Kidney (tissue), 14 donors: ENCODE measurements around the gene PPIE. TPM values are rescaled to one million over a fixed set of nuclear protein-coding genes. Genes with fewer than 3 reads are reported as not detected.
A peak's percentile ranks its signal among the peaks of the same experiment; 100 is the strongest.

Experiments
- DNase-seq, 5 donors: peaks; one replicate each; pipeline ENCODE4 v3.0.0-alpha.2; 2013 to 2020
- FAIRE-seq: peaks from 2 replicates; lab custom pipeline; 2012; peaks lifted over from hg19 to GRCh38; lab: Jason Lieb, UNC
- H3K27ac ChIP-seq, 2 donors: one replicate each; pipeline ENCODE4 v1.7.0; 2013; ENCODE audit warnings: low read depth in 2 of 2, low read length in 2 of 2, inconsistent platforms in 1 of 2
- H3K27me3 ChIP-seq: one replicate; pipeline ENCODE4 v1.7.1; 2013; ENCODE audit warnings: low read length, inconsistent platforms; ENCODE audit not compliant: control insufficient read depth, insufficient read depth
- H3K36me3 ChIP-seq, 3 donors: one replicate each; pipeline versions ENCODE4 v1.7.0 to v1.7.1; 2013; ENCODE audit warnings: low read length in 3 of 3, control low read depth in 1 of 3, inconsistent platforms in 1 of 3; ENCODE audit not compliant: insufficient read depth in 3 of 3, control insufficient read depth in 2 of 3
- H3K4me1 ChIP-seq, 3 donors: one replicate each; pipeline versions ENCODE4 v1.7.0 to v1.7.1; 2013; ENCODE audit warnings: low read length in 3 of 3, inconsistent platforms in 1 of 3, low read depth in 1 of 3; ENCODE audit not compliant: control insufficient read depth in 2 of 3, insufficient read depth in 2 of 3
- H3K4me3 ChIP-seq, 3 donors: one replicate each; pipeline versions ENCODE4 v1.7.0 to v1.8.1; 2013; ENCODE audit warnings: low read length in 3 of 3, control low read depth in 1 of 3, inconsistent platforms in 1 of 3
- H3K9ac ChIP-seq, 3 donors: one replicate each; pipeline versions ENCODE4 v1.7.0 to v1.7.1; 2013; ENCODE audit warnings: low read length in 3 of 3, control low read depth in 1 of 3, inconsistent platforms in 1 of 3
- H3K9me3 ChIP-seq, 3 donors: one replicate each; pipeline versions ENCODE4 v1.7.0 to v1.7.1; 2013; ENCODE audit warnings: low read length in 3 of 3, control low read depth in 1 of 3, inconsistent platforms in 1 of 3; ENCODE audit not compliant: control insufficient read depth in 2 of 3, insufficient read depth in 1 of 3
- CTCF ChIP-seq: IDR thresholded peaks from 3 replicates; pipeline ENCODE4 v1.5.1; 2012; ENCODE audit warnings: mild to moderate bottlenecking, moderate library complexity, borderline replicate concordance; ENCODE audit not compliant: insufficient read depth; ENCODE audit errors: extremely low read depth
- intact Hi-C: fragments of 100-400 bp; cut with DNase I; formaldehyde crosslinking; loops from one replicate; pipeline ENCODE4 v1.11.1; 2022
- polyA plus RNA-seq: library from polyadenylated mRNA; stranded (reverse); fragments of 350-450 nt; fragmentation: Illumina TruSeq; extraction: RNeasy Lipid Tissue Mini Kit (QIAGEN cat#74804); gene quantifications from one replicate; pipeline ENCODE4 v1.2.3, GENCODE V29; 2014; ENCODE audit warnings: low read depth, low replicate concordance; ENCODE audit not compliant: insufficient read depth
- total RNA-seq: library from RNA; stranded (reverse); fragmentation: NEBNext Ultra II Directional; extraction: Animal tissue kit (Norgen Biotek cat#: 25700); gene quantifications from one replicate; pipeline ENCODE4 v1.2.1, GENCODE V29; 2021
- donor health status: control.
- donor health status: control.
- donor health status: control.
- donor health status: control.
- donor health status: control.
- donor health status: DM: yes; HTN: yes; CAD: no.
- donor health status: Normal renal cell carcinoma (clear cell type).

PPIE gene
- total and polyA plus RNA-seq, 2 donors from 2014 or later, result 52.0 to 58.6 TPM

GRCh38 chr1:39729030-39729429, 9.7 kb upstream of the PPIE start:
- TF ChIP-seq CTCF, result no peak

DNA sequence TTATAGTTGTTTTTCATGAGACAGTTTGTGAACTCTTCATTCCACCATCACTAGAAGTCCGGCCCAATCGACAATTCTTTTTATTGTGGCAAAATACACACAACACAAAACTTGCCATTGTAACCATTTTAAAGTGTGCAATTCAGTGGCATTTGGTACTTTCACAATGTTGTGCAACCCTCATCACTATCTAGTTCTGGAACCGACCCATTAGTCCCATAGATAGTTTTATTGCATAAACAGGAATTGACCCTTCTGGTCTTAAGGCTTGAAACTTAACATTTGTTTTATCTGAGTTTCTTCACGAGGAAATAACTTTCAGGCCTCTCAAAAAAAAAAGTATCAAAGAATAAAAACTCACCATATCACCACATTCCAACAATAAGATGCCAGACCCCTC, 8.8 kb upstream of the PPIE start:
- no peak for TF ChIP-seq CTCF
- FAIRE-seq (no peak), DNase-seq (no peak)
- H3K9me3 ChIP-seq, result no peaks in the 10 kb centered on the region
- no peaks in the 10 kb centered on the region for H3K4me1 ChIP-seq
- intact Hi-C loops, result loop anchor here (10.0 kb wide), 2 partner anchors 115 to 125 kb away; no protein-coding TSS in a partner anchor
- H3K27ac ChIP-seq, result no peak overlapping the region
- no peaks in the 10 kb centered on the region for H3K36me3 ChIP-seq
- H3K4me3 ChIP-seq, result no peak overlapping the region
- no peak overlapping the region for H3K9ac ChIP-seq
- H3K27me3 ChIP-seq, result peaks cover 27% of the 10 kb centered on the region

More at GRCh38 chr1:39729030-39729429, 9.7 kb upstream of the PPIE start:
- Histone ChIP-seq H3K9ac (no peak overlapping the region), H3K9me3 (no peaks in the 10 kb centered on the region), H3K36me3 (no peaks in the 10 kb centered on the region), H3K4me1 (no peaks in the 10 kb centered on the region), H3K27me3 (peaks cover 28% of the 10 kb centered on the region), H3K27ac (no peak overlapping the region), H3K4me3 (no peak overlapping the region)
- DNase-seq (peak in 1 of 5 donors; percentile 48), FAIRE-seq (no peak)
- intact Hi-C loops, result loop anchor here (10.0 kb wide), 2 partner anchors 116 to 124 kb away; no protein-coding TSS in a partner anchor

- H3K9ac ChIP-seq, result no peak overlapping the region
- FAIRE-seq, result no peak
Observed at GRCh38 chr1:39732730-39733129, 6.0 kb upstream of the PPIE start.

More at GRCh38 chr1:39732730-39733129, 6.0 kb upstream of the PPIE start:
- H3K9me3 ChIP-seq, result no peaks in the 10 kb centered on the region
- H3K27me3 ChIP-seq, result peaks cover 14% of the 10 kb centered on the region
- TF ChIP-seq CTCF, result no peak
- DNase-seq, result no peak
- no peaks in the 10 kb centered on the region for H3K4me1 ChIP-seq
- intact Hi-C loops, result no loop called here
- no peaks in the 10 kb centered on the region for H3K36me3 ChIP-seq
- H3K27ac ChIP-seq, result no peak overlapping the region
- no peak overlapping the region for H3K4me3 ChIP-seq
